Retinal pigment epithelial cell (primary cell): ENCODE results near the gene ERC2.

Source experiments
- DNase-seq: peaks from one replicate; pipeline ENCODE4 v3.0.0-alpha.2; 2010; ENCODE audit warnings: low read depth
- H3K4me3 ChIP-seq: 2 replicates; pipeline ENCODE4 v1.5.1; 2011; ENCODE audit warnings: mild to moderate bottlenecking, low read length, control low read depth, moderate library complexity
- CTCF ChIP-seq: conservative IDR thresholded peaks from 2 replicates; pipeline ENCODE4 v1.5.1; 2011; ENCODE audit warnings: low read depth, low read length, control low read depth, inconsistent platforms

The ERC2 gene

GRCh38 chr3:55549177-55549576 is 919.1 kb downstream of the ERC2 start:
- peak; percentile 23 for TF ChIP-seq CTCF
- no peak overlapping the region for H3K4me3 ChIP-seq
- no peak for DNase-seq

GRCh38 chr3:55546866-55547669 is 921.2 kb downstream of the ERC2 start:
- DNase-seq: no peak
- no peak for TF ChIP-seq CTCF
- H3K4me3 ChIP-seq: no peak overlapping the region

GRCh38 chr3:55545995-55546394 is 922.3 kb downstream of the ERC2 start:
- H3K4me3 ChIP-seq: no peak overlapping the region
- no peak for TF ChIP-seq CTCF
- DNase-seq: no peak

- H3K4me3 ChIP-seq: no peak overlapping the region
- DNase-seq: no peak
- no peak for TF ChIP-seq CTCF
Observed at GRCh38 chr3:55544219-55544618, 924.0 kb downstream of the ERC2 start.

GRCh38 chr3:55543181-55543614 is 925.1 kb downstream of the ERC2 start:
- TF ChIP-seq CTCF: no peak
- DNase-seq: no peak
- H3K4me3 ChIP-seq: no peak overlapping the region

GRCh38 chr3:55541456-55541855 is 926.8 kb downstream of the ERC2 start:
- H3K4me3 ChIP-seq: no peak overlapping the region
- no peak for TF ChIP-seq CTCF
- no peak for DNase-seq

- no peak for TF ChIP-seq CTCF
- no peak for DNase-seq
- H3K4me3 ChIP-seq: no peak overlapping the region
Observed at GRCh38 chr3:55541016-55541415, 927.3 kb downstream of the ERC2 start.
